ENCODE data around the gene SYNGR1.

DNA sequence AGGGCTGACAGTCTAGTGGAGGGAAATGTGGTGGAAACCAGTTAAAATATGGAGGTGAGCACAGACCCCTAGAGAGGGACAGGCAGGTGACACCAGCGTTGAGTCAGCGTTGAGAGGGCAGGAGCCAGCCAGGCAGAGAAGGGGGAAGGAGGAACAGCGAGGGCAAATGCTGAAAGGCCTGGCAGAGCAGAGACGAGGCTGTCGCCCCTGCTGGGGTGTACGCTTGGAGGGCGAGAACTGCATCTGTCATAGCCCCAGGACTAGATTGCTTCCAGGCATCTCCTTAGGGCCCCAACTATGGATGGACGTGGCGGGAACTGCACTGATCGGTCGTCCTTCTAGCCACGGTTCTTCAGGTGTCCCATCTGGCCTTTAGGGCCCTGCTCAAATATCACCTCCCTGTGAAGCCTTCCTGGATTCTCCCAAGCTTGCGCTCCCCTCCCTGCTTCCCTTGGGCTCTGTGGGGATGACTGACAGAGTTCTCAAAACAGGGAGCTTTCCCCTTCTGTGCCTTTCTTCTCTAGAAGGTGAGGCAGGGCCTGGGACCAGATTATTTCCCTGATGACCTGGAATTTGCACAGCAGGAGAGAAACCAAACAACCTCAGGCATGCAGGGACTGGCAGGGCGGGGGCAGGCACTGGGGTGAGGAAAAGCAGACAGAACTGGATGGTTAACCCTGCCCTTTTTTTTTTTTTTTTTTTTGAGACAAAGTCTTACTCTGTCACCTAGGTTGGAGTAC lies 11.1 kb downstream of the SYNGR1 start:
- no peak for TF ChIP-seq YY1 (IDR thresholded peaks at IDR 0.05; ENCODE audit: low read depth, low read length)
- no peak for TF ChIP-seq GTF2F1 (IDR thresholded peaks at IDR 0.05; ENCODE audit: borderline replicate concordance, low read depth, low read length)
